ENCODE results near the gene AASS. TPM values are rescaled to one million over a fixed set of nuclear protein-coding genes. Genes with fewer than 3 reads are reported as not detected.
"Not testable (repeated sequence)": the region's sequence is repeated elsewhere in the genome, so short reads cannot be mapped to it uniquely, and the experiment has no call there.

The AASS gene
- polyA plus RNA-seq, 2 of the 4 experiments (the other 2 are of a cell fraction), result 0.04 to 0.21 TPM

GRCh38 chr7:122135275-122135674 is 8.8 kb downstream of the AASS start:
- ChIA-PET POLR2A (no interaction called here), CTCF (no interaction called here)
- TF ChIP-seq, protein P1, sequence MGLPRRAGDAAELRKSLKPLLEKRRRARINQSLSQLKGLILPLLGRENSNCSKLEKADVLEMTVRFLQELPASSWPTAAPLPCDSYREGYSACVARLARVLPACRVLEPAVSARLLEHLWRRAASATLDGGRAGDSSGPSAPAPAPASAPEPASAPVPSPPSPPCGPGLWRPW (IDR thresholded peaks at IDR 0.05), result no peak
- TF ChIP-seq CEBPB (IDR thresholded peaks at IDR 0.05), result no peak
- TF ChIP-seq KDM5A (IDR thresholded peaks at IDR 0.05), result no peak
- TF ChIP-seq BHLHE40 (IDR thresholded peaks at IDR 0.05; ENCODE audit: low read depth, low read length), result no peak
- TF ChIP-seq HDAC2 (IDR thresholded peaks at IDR 0.05), result no peak
- TF ChIP-seq ZFP36 (IDR thresholded peaks at IDR 0.05; ENCODE audit: borderline replicate concordance, partially characterized antibody), result no peak
- no peak for TF ChIP-seq JUNB (IDR thresholded peaks at IDR 0.05)
- no peak for TF ChIP-seq HOXB13 (CRISPR knock-in tag; IDR thresholded peaks at IDR 0.05; ENCODE audit: low read depth)
- TF ChIP-seq GATA3 (IDR thresholded peaks at IDR 0.05; ENCODE audit: borderline replicate concordance), result no peak
- no peak for TF ChIP-seq RARB (CRISPR knock-in tag; IDR thresholded peaks at IDR 0.05)
- no peak for TF ChIP-seq EHF (CRISPR knock-in tag; IDR thresholded peaks at IDR 0.05)
- no peak for TF ChIP-seq EP300 (IDR thresholded peaks at IDR 0.05)
- no peak for TF ChIP-seq HOXA7 (CRISPR knock-in tag; IDR thresholded peaks at IDR 0.05)
- TF ChIP-seq SREBF2 (IDR thresholded peaks at IDR 0.05), result no peak
- TF ChIP-seq RFX5 (IDR thresholded peaks at IDR 0.05), result no peak
- TF ChIP-seq NR3C1 (IDR thresholded peaks at IDR 0.05), result no peak
- TF ChIP-seq POLR2AphosphoS2 (conservative IDR thresholded peaks at IDR 0.05; ENCODE audit: low read length), result no peak
- no peak for TF ChIP-seq PHF8 (IDR thresholded peaks at IDR 0.05; ENCODE audit: borderline replicate concordance, low read depth)
- TF ChIP-seq, protein P2, sequence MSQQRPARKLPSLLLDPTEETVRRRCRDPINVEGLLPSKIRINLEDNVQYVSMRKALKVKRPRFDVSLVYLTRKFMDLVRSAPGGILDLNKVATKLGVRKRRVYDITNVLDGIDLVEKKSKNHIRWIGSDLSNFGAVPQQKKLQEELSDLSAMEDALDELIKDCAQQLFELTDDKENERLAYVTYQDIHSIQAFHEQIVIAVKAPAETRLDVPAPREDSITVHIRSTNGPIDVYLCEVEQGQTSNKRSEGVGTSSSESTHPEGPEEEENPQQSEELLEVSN (IDR thresholded peaks at IDR 0.05; ENCODE audit: borderline replicate concordance, low read depth), result no peak
- ATAC-seq (no peak), FAIRE-seq (no peak), DNase-seq (ENCODE audit: low read depth in 1 of 2, low spot score in 1 of 2) (no peak)
- H3K4me1 ChIP-seq, result no peaks in the 10 kb centered on the region
- no peak overlapping the region for H3K4me3 ChIP-seq
- 34% methylated on average over 4 of the region's 4 CpGs for WGBS (ENCODE audit: missing lambda C conversion rate)
- H3K9me3 ChIP-seq, result no peaks in the 10 kb centered on the region
- no peak overlapping the region for H3K27ac ChIP-seq
- H3K4me2 ChIP-seq, result no peak overlapping the region

DNA sequence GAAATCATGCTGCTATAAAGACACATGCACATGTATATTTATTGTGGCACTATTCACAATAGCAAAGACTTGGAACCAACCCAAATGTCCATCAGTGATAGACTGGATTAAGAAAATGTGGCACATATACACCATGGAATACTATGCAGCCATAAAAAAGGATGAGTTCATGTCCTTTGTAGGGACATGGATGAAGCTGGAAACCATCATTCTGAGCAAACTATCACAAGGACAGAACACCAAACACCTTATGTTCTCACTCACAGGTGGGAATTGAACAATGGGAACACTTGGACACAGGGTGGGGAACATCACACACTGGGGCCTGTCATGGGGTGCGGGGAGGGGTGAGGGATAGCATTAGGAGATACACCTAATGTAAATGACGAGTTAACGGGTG is 9.3 kb downstream of the AASS start:
- H3K9me3 ChIP-seq; ATAC-seq; DNase-seq (ENCODE audit: low read depth in 1 of 2, low spot score in 1 of 2); H3K4me2 ChIP-seq; FAIRE-seq; H3K27ac ChIP-seq; POLR2A ChIA-PET; H3K4me1 ChIP-seq; H3K4me3 ChIP-seq: not testable (repeated sequence)
- CTCF ChIA-PET, result interaction anchor here (0.6 kb wide), 1 partner anchor 25 kb away, joined by 3 read pairs; no protein-coding TSS in a partner anchor
- WGBS (ENCODE audit: missing lambda C conversion rate), result 23% methylated on average over 3 of the region's 3 CpGs

- WGBS (ENCODE audit: missing lambda C conversion rate), result 27% methylated on average over 8 of the region's 8 CpGs
- no peaks in the 10 kb centered on the region for H3K4me1 ChIP-seq
- no peak for DNase-seq (ENCODE audit: low read depth in 1 of 2, low spot score in 1 of 2)
- H3K27ac ChIP-seq, result no peak overlapping the region
- H3K4me2 ChIP-seq, result no peak overlapping the region
- no peak overlapping the region for H3K4me3 ChIP-seq
- TF ChIP-seq POLR2AphosphoS2 (conservative IDR thresholded peaks at IDR 0.05; ENCODE audit: low read length), result no peak
- TF ChIP-seq, protein P3, sequence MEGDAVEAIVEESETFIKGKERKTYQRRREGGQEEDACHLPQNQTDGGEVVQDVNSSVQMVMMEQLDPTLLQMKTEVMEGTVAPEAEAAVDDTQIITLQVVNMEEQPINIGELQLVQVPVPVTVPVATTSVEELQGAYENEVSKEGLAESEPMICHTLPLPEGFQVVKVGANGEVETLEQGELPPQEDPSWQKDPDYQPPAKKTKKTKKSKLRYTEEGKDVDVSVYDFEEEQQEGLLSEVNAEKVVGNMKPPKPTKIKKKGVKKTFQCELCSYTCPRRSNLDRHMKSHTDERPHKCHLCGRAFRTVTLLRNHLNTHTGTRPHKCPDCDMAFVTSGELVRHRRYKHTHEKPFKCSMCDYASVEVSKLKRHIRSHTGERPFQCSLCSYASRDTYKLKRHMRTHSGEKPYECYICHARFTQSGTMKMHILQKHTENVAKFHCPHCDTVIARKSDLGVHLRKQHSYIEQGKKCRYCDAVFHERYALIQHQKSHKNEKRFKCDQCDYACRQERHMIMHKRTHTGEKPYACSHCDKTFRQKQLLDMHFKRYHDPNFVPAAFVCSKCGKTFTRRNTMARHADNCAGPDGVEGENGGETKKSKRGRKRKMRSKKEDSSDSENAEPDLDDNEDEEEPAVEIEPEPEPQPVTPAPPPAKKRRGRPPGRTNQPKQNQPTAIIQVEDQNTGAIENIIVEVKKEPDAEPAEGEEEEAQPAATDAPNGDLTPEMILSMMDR (IDR thresholded peaks at IDR 0.05), result no peak
- TF ChIP-seq HEYL (CRISPR knock-in tag; IDR thresholded peaks at IDR 0.05), result no peak
- TF ChIP-seq GATA3 (IDR thresholded peaks at IDR 0.05; ENCODE audit: borderline replicate concordance), result no peak
- TF ChIP-seq HOXB5 (CRISPR knock-in tag; IDR thresholded peaks at IDR 0.05), result no peak
- no peak for TF ChIP-seq SREBF2 (IDR thresholded peaks at IDR 0.05)
- TF ChIP-seq NR3C1 (IDR thresholded peaks at IDR 0.05), result no peak
- TF ChIP-seq, protein P4, sequence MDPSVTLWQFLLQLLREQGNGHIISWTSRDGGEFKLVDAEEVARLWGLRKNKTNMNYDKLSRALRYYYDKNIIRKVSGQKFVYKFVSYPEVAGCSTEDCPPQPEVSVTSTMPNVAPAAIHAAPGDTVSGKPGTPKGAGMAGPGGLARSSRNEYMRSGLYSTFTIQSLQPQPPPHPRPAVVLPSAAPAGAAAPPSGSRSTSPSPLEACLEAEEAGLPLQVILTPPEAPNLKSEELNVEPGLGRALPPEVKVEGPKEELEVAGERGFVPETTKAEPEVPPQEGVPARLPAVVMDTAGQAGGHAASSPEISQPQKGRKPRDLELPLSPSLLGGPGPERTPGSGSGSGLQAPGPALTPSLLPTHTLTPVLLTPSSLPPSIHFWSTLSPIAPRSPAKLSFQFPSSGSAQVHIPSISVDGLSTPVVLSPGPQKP (IDR thresholded peaks at IDR 0.05; ENCODE audit: low read depth, low read length), result no peak
- no peak for TF ChIP-seq RNF2 (IDR thresholded peaks at IDR 0.05; ENCODE audit: borderline replicate concordance, low read depth)
- TF ChIP-seq JUN (IDR thresholded peaks at IDR 0.05), result no peak
- no peak for TF ChIP-seq NFE2L2 (conservative IDR thresholded peaks at IDR 0.05; ENCODE audit: low read length)
- no peak for TF ChIP-seq HDAC2 (IDR thresholded peaks at IDR 0.05)
- TF ChIP-seq BHLHE40 (IDR thresholded peaks at IDR 0.05; ENCODE audit: low read depth, low read length), result no peak
- no peak for TF ChIP-seq PHF8 (IDR thresholded peaks at IDR 0.05; ENCODE audit: borderline replicate concordance, low read depth)
- no peak for TF ChIP-seq TP53 (CRISPR knock-in tag; IDR thresholded peaks at IDR 0.05)
- TF ChIP-seq, protein P5, sequence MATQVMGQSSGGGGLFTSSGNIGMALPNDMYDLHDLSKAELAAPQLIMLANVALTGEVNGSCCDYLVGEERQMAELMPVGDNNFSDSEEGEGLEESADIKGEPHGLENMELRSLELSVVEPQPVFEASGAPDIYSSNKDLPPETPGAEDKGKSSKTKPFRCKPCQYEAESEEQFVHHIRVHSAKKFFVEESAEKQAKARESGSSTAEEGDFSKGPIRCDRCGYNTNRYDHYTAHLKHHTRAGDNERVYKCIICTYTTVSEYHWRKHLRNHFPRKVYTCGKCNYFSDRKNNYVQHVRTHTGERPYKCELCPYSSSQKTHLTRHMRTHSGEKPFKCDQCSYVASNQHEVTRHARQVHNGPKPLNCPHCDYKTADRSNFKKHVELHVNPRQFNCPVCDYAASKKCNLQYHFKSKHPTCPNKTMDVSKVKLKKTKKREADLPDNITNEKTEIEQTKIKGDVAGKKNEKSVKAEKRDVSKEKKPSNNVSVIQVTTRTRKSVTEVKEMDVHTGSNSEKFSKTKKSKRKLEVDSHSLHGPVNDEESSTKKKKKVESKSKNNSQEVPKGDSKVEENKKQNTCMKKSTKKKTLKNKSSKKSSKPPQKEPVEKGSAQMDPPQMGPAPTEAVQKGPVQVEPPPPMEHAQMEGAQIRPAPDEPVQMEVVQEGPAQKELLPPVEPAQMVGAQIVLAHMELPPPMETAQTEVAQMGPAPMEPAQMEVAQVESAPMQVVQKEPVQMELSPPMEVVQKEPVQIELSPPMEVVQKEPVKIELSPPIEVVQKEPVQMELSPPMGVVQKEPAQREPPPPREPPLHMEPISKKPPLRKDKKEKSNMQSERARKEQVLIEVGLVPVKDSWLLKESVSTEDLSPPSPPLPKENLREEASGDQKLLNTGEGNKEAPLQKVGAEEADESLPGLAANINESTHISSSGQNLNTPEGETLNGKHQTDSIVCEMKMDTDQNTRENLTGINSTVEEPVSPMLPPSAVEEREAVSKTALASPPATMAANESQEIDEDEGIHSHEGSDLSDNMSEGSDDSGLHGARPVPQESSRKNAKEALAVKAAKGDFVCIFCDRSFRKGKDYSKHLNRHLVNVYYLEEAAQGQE (IDR thresholded peaks at IDR 0.05), result no peak
- no peak for ATAC-seq
- ChIA-PET POLR2A (no interaction called here), CTCF (no interaction called here)
- H3K9me3 ChIP-seq, result no peaks in the 10 kb centered on the region
- FAIRE-seq, result no peak
These were observed 10.6 kb downstream of the AASS start for GRCh38 chr7:122133477-122133876.

Measured in A549 (cell line).